Measurements from ENCODE around the gene NF1. TPM values are rescaled to one million over a fixed set of nuclear protein-coding genes. Genes with fewer than 3 reads are reported as not detected.

Gene NF1
- total and polyA plus RNA-seq, 2 donors (not counting 1 experiment from before 2014, with no cell fraction given) = 10.8 to 27.7 TPM

- H3K4me2 ChIP-seq (replicated peaks; ENCODE audit: low read depth, low read length, poor library complexity, severe bottlenecking) = no peak overlapping the region
- no peaks in the 10 kb centered on the region for H3K27me3 ChIP-seq (replicated peaks in 1 of 4; ENCODE audit: control extremely low read depth in 1 of 4, control insufficient read depth in 3 of 4, insufficient read depth in 4 of 4, low read length in 3 of 4)
- H3K9ac ChIP-seq (ENCODE audit: low read length) = no peak overlapping the region
- intact Hi-C loops (cut with micrococcal nuclease) = no loop called here
- ChIA-PET POLR2A (no interaction called here), CTCF (no interaction called here)
- Mint-ChIP-seq H3K4me1 (peaks cover 4% of the 10 kb centered on the region), H3K4me3 (no peak overlapping the region), H3K27ac (no peak overlapping the region), H3K9me3 (ENCODE audit: insufficient read depth) (no peaks in the 10 kb centered on the region), H3K27me3 (no peaks in the 10 kb centered on the region)
- DNase-seq (no peak), ATAC-seq (ENCODE audit: low read depth) (no peak)
- H3K79me2 ChIP-seq (ENCODE audit: control insufficient read depth, insufficient read depth, low read length) = no peaks in the 10 kb centered on the region
- no peak overlapping the region for H3K4me3 ChIP-seq (ENCODE audit: control extremely low read depth in 1 of 5, extremely low read depth in 1 of 5, insufficient read depth in 1 of 5, low read depth in 2 of 5, low read length in 4 of 5)
- H3K27ac ChIP-seq (ENCODE audit: low read length in 2 of 2) = no peak overlapping the region
- no peaks in the 10 kb centered on the region for H3K9me3 ChIP-seq (ENCODE audit: control extremely low read depth in 1 of 3, control insufficient read depth in 2 of 3, insufficient read depth in 1 of 3, low read length in 2 of 3)
- no peak for TF ChIP-seq CTCF (IDR thresholded peaks at IDR 0.05)
- no peak for TF ChIP-seq EZH2 (IDR thresholded peaks at IDR 0.05; ENCODE audit: borderline replicate concordance, insufficient read depth, low read depth, low read length, poor library complexity, severe bottlenecking)
- no peaks in the 10 kb centered on the region for H4K20me1 ChIP-seq (ENCODE audit: control insufficient read depth, insufficient read depth, low read length, poor library complexity, severe bottlenecking)
- peaks cover 1 to 8% of the 10 kb centered on the region in 2 experiments for H3K36me3 ChIP-seq (replicated peaks in 1 of 2; ENCODE audit: control extremely low read depth in 1 of 2, control insufficient read depth in 1 of 2, extremely low read depth in 1 of 2, insufficient read depth in 2 of 2, low read length in 1 of 2)
- no peak overlapping the region for H2AFZ ChIP-seq (ENCODE audit: insufficient read depth, low read depth, low read length, poor library complexity, severe bottlenecking)
- no peaks in the 10 kb centered on the region for H3K4me1 ChIP-seq (ENCODE audit: control insufficient read depth in 2 of 2, insufficient read depth in 2 of 2, low read length in 2 of 2)
Measured at GRCh38 chr17:31328160-31328535, 233.4 kb downstream of the NF1 start.

DNA sequence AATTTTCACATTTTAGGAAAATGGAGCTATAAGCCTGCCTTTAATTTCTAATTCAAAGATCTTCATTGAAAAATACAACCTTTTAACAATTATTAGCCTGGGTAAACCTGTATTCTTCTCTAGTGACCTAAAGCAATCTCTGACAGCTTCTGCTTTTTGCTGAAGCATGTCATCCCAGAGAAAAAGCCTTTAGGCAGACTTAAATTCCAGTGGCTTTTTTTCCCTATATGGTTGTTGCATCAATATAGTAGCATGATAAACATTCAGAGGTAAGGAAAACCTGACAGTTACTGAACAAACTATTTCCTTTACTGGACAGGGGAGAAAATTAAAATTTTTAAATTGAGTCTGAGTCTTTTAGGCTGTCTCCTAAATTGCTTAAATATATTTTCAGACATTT lies 234.4 kb downstream of the NF1 start:
- H3K79me2 ChIP-seq (ENCODE audit: control insufficient read depth, insufficient read depth, low read length) = no peaks in the 10 kb centered on the region
- H3K4me3 Mint-ChIP-seq = no peak overlapping the region
- no peaks in the 10 kb centered on the region for H3K27me3 ChIP-seq (replicated peaks in 1 of 4; ENCODE audit: control extremely low read depth in 1 of 4, control insufficient read depth in 3 of 4, insufficient read depth in 4 of 4, low read length in 3 of 4)
- no peak for DNase-seq
- H3K9me3 Mint-ChIP-seq (ENCODE audit: insufficient read depth) = no peaks in the 10 kb centered on the region
- ATAC-seq (ENCODE audit: low read depth) = no peak
- H3K4me3 ChIP-seq (ENCODE audit: control extremely low read depth in 1 of 5, extremely low read depth in 1 of 5, insufficient read depth in 1 of 5, low read depth in 2 of 5, low read length in 4 of 5) = no peak overlapping the region
- no peak overlapping the region for H3K27ac ChIP-seq (ENCODE audit: low read length in 2 of 2)
- H3K4me2 ChIP-seq (replicated peaks; ENCODE audit: low read depth, low read length, poor library complexity, severe bottlenecking) = no peak overlapping the region
- H2AFZ ChIP-seq (ENCODE audit: insufficient read depth, low read depth, low read length, poor library complexity, severe bottlenecking) = no peak overlapping the region
- TF ChIP-seq CTCF (IDR thresholded peaks at IDR 0.05) (no peak), EZH2 (IDR thresholded peaks at IDR 0.05; ENCODE audit: borderline replicate concordance, insufficient read depth, low read depth, low read length, poor library complexity, severe bottlenecking) (no peak)
- H3K4me1 ChIP-seq (ENCODE audit: control insufficient read depth in 2 of 2, insufficient read depth in 2 of 2, low read length in 2 of 2) = no peaks in the 10 kb centered on the region
- no peaks in the 10 kb centered on the region for H3K4me1 Mint-ChIP-seq
- no peaks in the 10 kb centered on the region for H3K9me3 ChIP-seq (ENCODE audit: control extremely low read depth in 1 of 3, control insufficient read depth in 2 of 3, insufficient read depth in 1 of 3, low read length in 2 of 3)
- ChIA-PET CTCF (no interaction called here), POLR2A (interaction anchor here (0.6 kb wide), 1 partner anchor 479 kb away, joined by 3 read pairs; no protein-coding TSS in a partner anchor)
- no peaks in the 10 kb centered on the region for H3K27me3 Mint-ChIP-seq
- H3K9ac ChIP-seq (ENCODE audit: low read length) = no peak overlapping the region
- no peak overlapping the region for H3K27ac Mint-ChIP-seq
- H4K20me1 ChIP-seq (ENCODE audit: control insufficient read depth, insufficient read depth, low read length, poor library complexity, severe bottlenecking) = no peaks in the 10 kb centered on the region
- intact Hi-C loops (cut with micrococcal nuclease) = no loop called here
- peaks cover 1 to 8% of the 10 kb centered on the region in 2 experiments for H3K36me3 ChIP-seq (replicated peaks in 1 of 2; ENCODE audit: control extremely low read depth in 1 of 2, control insufficient read depth in 1 of 2, extremely low read depth in 1 of 2, insufficient read depth in 2 of 2, low read length in 1 of 2)
